NOMO-1 treated with dmso at 0.1 percent for 144 hours (cell line): Measurements from ENCODE around the gene P4HB.

ENCODE experiments used
- DNase-seq: peaks from one replicate; lab custom pipeline; 2025; ENCODE audit not compliant: unreplicated experiment; lab: John Stamatoyannopoulos, UW

Gene P4HB

DNA sequence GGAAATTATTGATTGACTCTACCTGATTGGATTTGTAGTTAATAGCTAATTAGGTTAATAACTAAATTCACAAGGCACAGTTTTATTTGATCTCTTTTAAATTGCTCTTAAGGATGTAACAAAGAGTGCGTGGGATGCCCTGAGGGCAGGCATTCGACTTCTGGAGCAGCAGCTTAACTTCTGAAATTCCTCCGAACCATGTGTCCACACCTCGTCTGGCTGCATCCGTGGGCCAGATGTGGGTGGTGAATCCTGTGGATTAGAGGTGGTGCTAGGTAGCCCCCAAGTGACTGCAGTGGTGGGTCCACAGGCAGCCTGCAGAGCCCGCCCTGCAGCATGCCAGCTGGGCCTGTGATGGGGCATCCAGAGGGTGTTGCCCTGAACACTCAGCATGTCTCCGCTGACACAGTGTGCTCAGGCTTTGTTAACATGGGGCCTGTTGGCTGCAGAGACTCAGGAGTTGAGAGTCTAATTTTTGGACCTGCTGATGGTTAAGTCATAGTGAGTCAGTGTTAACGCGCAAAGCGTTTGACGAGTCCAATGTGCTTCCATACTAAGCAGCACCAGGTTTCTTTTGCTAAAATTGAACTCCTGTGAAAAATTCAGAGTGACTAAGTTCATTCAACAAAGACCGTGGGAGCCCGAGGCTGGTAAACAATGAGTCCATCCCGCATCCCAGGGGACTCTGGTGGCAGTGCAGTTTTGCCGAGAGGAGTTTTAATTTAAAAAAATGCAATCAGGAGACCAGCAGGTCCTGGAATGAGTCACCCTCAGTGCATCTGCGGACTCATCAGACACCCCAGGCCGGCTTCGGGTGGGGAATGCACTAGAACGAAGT is 37.9 kb upstream of the P4HB start:
- DNase-seq = no peak

DNA sequence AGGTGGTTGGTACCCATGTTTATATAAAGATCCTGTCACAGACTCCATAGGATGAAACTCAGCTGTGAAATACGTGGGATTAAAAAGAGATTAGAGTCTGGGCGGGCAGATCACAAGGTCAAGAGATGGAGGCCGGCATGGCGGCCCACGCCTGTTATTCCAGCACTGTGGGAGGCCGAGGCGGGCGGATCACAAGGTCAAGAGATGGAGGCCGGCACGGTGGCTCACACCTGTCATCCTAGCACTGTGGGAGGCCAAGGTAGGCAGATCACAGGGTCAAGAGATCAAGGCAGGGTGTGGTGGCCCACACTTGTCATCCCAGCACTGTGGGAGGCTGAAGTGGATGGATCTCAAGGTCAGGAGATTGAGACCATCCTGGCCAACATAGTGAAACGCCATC is 35.1 kb upstream of the P4HB start:
- DNase-seq = no peak

DNA sequence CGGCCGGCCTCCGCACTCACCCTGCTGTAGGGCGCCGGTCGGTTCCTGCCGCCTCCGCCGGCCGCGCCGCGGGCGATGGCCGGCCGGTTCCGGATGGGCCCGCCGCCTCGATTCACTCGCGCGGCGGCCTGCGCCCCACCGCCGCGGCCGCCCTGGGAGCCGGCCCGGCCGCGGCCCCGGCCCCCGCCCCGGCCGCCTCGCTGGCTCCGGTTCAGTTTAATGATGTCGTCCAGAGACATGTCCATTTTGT is 30.9 kb upstream of the P4HB start:
- DNase-seq = no peak

DNA sequence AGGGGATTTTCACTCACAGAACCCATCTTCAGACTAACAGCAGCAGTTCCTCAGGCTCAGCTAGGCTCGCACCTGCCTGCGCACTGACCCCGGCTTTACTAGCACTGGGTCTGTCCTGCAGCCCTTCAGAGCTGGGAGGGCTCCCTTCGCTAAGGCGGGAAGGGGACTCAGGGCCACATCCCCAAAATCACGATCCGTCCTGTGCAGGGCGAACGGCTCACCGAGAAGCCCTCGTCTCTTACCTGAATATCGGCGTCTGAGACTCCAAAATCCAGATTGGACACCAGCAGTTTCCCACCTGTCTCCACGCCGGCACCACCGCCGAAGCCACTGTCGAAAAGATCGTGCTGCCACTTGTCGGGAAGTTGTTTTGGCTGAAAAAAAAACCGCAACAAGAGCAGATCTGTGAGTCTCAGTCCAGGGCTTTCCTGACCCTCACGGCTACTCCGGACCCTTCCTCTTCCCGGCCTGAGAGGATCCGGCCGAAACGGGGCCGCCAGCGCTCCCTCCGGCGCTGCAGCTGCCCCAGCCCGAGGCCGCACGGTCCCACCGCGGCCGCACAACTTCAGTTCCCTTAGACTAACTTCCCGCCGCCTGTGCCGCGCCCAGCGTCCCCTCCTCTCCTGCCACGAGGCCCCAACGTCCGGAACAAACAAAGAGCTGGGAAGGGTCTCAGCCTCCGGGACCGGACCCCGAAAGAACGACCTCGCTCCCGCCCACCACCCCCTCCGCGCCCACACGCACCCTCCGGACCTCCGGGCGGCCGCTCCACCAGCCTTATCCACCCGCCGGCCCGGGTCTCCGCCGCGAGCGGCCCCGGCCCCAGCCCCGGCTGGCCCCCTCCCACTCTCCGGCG is 30.3 kb upstream of the P4HB start:
- no peak for DNase-seq

DNA sequence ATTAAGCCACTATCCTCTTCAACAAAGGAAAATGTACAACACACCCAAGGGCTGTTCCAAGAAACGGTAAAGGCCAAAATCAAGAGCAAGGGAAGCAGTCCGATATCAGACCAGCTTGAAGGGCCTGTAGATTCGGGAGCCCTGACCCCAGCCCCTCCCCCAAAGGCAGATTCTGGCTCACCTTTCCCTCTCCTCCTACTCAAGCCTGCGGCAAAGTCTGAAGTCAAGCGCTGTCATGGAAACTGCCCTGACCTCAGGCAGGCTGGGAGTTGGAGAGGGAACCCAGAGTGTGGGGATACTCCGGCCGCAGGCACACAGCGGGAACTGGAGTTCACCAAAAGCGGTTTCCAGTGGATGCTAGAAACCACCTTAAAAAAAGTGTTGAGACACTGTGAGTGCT is 29.3 kb upstream of the P4HB start:
- no peak for DNase-seq

DNA sequence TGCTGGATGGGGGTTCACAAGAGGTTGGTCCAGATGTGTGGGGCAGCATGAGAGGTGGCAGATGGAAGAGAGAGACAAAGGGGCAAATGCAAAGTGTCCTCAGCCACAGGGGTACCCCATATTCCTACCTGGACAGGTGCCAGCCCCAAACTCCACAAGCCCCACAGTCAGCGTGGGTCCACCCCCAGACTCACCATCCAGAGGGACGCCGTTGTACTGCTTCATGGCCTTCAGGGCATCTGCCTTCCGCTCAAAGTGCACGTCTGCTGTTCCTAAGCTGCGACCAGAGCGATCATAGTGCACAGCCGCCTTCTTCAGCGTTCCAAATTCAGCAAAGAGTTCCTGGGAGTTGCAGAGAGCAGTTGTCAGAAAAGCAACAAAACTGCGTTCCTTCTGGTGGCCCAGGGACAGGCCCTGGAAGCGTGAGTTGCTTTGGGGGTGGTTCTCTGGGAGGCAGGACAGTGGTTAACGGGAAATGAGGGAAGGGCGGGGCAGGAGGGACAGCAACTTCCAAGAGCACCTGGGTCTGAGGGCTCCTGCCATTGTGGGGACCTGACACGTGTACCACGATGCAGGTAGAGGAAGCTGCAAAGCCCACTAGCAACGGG is 28.8 kb upstream of the P4HB start:
- no peak for DNase-seq

DNA sequence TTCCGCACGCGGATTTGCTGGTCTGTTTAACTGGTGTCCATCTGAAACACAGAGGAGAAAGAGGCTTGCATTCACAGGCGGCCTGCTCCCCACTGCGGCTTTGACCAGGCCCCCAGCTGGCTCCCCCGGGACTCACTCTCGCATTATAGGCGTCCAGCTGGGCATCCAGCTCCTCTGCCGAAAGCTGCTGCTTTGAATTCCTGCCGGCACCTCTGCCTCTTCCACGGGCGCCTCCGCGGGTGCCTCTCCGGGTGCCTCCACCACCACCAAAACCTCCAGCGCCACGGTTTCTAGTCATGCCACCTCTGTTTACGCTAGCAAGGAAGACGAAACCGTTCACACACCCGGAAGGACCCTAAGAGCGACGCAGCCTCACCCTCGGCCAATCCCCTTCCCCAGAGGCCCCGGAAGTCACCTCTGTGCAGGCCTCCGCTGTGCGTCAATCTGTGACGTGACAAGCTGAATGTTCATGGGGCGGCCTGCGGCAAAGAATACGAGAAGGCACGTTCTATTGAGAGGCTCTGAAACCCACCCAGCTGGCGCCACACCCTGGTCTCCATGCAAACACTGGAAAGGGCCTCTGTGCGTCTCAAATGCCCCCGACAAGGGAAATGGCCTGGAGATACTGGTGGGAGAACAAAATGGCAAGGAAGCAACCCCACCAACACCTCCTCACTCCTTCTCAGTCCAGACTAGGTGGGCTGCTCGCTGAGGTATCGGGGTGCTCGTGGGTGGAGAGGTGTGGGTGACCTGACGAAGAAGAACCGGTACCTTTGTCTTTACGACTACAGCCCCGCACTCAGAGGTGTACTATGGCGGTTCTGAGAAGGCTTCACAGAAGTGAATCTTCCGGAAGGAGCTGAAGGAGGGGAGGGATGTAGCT is 28.0 kb upstream of the P4HB start:
- DNase-seq = no peak

DNA sequence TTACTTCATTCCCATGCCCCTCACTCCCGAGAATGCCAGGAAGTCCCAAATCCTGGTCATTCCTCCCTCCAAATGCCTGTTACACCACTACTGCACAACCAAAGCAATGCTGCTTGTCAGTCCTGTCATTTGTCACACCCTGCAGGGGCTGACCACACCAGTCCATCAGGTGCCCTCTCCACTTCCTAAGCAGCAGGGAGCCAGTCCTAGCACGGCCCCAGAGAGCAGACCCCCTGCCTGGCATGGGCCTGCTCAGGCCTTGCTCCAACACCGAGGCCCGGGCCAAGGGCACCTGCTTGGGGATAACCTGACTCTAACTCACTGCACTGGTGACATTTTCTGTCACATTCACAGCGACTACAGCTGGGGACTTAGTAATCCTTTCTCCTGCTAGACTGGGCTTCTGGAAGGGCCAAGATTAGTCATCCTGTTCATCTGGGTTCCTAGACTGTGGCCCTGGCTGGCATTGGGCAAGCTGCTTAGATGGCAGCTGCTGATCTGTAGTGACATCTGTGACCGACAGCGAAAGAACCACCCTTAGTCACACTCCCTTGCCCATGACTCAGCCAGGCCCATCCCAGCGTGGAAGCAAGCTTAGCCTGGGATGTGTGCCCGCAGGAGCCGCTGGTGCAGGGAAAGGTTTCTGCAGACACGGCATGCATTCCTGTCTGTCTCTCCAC is 25.7 kb upstream of the P4HB start:
- DNase-seq = no peak

DNA sequence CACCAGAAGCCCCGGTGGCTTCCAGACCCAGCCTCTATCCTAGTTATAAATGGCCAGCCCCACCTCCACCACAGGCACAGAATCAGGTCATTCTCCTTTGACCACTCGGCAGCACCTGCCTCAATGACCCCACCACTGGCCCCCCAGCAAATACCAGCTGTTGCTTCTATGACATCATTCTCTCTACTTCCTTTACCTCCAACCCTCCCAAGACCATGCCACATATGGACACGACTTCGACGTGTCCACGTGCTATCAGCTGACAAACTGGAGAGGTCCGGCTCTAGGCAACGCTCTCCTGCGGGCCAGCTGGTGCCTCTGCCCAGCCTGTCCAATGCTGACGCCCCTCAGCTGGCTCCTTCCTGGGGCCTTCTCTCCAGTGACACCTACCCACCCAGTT is 25.1 kb upstream of the P4HB start:
- no peak for DNase-seq

DNA sequence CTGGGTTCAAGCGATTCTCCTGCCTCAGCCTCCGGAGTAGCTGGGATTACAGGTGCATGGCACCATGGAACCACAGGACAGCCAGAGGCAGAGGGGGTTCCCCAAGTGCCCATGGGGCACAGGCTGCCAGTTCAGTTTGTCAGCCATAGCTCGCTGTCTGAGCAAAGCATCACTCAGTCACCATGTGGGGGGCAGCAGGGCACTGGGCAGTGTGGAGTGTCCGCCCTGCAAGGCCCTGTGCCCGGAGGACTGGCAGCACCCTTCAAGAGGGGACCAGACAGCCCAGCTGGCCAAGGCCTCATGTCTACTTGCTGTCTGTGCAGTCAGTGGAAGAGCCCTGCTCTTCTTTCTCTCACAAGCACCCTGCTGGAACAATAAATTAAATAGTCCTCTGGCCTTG is 24.6 kb upstream of the P4HB start:
- no peak for DNase-seq

DNA sequence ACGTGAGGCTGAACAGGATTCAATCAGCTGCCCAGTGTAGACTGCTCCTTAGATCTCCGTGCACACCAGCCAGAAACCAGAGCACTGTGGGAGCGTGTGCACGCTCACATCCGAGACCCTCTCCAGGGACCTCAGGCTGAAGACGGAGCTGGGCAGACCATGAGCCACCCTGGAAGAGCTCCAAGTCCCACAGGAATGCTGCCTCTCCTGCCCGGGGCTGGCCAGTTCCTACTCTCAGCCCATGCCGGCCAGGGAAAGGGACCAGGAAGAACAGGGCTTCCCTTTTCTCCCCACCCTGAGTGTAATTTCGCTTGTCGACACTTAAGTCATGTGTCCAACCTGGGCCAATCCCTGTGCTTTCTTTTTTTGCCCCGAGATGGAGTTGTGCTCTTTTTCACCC is 24.2 kb upstream of the P4HB start:
- no peak for DNase-seq

DNA sequence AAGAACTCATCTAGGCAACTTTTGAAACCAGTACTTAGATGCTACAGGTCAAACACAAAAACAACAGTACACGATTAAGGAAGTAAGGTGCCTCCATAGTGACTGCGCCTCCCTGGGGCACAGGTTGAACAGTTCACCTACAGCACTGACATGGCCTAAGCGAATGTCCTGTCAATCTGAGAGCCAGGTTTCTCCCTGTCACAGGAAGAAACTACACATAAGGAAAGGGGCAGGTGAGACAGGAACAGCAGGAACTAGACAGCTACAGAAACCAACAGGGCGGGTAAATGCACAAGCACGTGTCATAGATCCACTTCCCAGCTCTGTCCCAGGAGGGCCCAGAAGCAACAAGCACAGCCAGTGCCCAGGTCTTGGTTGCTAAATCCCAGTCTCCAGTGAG is 18.8 kb upstream of the P4HB start:
- no peak for DNase-seq

DNA sequence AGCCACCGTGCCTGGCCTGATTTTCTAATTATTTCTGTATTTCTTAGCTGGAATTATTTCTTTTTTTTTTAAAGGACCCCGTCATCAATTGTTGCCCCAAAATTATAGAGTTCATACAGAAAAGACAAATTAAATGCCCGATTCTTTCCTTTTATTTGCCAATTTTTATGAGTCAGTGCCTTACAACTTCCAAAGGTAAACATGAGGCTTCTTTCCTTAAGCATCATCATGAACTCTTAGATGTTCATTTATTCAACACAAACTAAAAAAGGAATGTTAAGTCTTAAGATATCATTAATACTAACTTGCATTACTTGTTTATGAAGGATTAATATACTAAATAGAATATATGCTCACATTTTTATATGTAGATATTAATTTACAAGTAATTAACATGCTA is 18.0 kb upstream of the P4HB start:
- no peak for DNase-seq

DNA sequence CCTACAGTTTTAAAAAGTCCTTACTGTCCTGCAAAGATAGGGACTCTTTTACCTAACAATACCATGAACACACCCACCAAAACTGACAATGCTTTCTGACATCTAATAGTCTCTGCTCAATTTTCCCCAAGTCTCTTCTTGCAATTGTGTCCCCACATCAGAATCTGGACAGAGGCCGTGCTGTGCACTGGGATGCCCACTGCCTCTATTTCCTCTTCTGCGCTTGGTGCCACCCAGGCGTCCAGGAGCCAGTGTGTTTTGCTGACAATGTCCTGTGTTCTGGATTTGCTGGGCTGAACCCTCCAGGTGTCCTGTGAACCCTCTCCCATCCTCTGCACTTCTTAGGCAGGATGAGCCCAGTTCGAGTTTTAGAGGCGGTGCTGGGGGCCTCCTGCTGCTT is 17.2 kb upstream of the P4HB start:
- DNase-seq = no peak

DNA sequence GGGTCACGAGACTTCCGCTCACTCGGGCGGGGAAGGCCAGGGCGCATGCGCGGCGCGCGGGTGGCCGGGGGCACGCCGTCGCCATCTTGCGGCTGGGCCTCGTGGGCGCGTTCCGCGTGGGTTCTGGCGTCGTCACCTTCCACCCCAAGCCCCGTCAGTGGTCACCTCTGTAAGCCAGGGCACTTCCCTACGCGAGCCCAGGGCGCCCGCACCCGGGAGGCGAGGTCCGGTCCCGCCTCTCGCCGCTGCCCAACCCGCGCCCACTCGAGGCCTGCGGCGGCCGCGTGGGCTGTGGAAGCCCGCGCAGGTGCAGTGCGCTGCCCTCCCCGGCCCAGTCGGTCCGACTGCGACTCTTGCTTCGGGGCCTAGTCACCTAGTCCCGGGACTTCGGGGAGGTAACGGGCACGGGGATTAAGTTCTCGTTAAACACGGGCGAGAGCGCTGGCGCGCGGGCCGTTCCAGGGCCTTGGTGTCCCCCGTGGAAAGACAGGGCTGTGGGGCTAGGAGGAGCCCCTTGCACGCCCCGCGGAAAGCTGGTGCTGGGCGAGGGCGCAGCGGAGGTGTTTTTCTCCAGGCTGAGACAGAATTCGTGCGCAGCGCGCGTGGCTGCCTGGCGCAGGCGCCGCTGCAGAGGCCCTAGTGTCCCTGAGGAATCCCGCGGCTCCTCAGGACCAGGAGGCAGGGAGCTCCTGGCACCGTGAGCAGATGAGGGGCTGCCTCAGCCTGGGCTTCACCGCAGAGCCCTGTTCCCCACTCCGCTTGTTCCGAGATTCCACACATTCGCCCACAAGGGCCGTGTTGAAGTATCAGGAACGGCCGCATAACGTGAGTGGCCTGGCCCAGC is 11.3 kb upstream of the P4HB start:
- DNase-seq = peak; percentile 78

DNA sequence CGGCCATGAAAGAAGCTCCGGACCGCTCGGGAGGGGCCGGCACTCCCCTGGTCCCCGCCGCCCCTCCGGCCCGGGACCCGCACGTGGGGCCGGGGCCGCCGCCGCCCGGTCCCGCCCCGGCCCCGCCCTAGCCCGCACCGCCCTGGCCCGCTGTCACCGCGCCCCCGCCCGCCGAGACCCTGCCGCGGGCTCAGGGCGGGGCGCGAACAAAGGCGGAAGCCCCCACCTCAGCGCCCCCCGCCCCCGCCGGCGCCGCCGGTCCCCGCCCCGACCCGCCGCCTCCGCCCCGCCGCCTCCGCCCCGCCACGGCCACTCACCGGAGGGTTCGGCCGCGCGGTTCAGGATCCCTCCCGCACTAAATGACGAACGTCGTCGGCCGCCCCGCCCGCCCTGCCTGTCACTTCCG is 10.6 kb upstream of the P4HB start, which contains the start of gene ARHGDIA:
ARHGDIA (minus strand) TSS at position 357 of the 406 bp plus-strand sequence. CDS start 1,407 bp downstream, outside the sequence.
- DNase-seq = no peak

DNA sequence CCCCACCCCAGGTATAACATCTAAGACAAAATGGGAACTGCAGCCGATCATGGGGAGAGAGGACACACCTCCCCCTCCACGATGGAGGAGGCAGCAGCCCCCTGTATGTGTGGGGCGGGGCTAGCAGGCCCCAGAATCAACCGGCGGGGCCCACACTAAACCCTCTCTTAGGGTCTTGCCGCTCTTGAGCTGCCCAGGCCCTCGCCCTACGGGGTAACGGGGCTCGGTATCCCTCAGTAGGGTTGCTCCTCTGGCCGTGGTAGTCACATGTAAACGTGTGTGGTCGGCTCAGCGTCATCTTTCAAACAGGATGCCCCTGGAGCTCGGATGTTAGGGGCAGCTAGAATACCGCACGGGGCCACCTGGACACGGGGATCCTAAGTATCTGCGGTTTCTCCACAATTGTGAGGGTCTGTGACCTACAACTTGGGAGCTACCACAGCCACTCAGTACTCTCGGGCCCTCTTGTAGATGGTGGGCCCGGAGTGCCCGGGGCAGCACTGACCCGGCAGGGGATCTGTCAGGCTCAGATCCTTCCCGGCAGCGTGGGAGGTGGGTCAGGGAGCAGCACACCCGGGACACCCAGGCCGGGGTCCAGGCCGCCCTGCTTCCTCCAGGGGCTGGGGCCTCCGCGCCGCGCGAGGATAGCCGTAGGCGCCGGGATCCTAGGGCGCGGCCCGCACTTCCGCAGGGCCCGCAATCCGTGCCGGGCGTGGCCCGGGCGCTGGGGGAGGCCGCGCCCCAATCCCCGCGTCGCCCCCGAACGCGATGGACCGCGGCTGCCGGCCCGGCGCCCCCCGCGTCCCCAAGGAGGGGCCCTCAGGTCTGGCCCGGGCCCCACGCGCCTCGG is 10.0 kb upstream of the P4HB start:
- DNase-seq = no peak

DNA sequence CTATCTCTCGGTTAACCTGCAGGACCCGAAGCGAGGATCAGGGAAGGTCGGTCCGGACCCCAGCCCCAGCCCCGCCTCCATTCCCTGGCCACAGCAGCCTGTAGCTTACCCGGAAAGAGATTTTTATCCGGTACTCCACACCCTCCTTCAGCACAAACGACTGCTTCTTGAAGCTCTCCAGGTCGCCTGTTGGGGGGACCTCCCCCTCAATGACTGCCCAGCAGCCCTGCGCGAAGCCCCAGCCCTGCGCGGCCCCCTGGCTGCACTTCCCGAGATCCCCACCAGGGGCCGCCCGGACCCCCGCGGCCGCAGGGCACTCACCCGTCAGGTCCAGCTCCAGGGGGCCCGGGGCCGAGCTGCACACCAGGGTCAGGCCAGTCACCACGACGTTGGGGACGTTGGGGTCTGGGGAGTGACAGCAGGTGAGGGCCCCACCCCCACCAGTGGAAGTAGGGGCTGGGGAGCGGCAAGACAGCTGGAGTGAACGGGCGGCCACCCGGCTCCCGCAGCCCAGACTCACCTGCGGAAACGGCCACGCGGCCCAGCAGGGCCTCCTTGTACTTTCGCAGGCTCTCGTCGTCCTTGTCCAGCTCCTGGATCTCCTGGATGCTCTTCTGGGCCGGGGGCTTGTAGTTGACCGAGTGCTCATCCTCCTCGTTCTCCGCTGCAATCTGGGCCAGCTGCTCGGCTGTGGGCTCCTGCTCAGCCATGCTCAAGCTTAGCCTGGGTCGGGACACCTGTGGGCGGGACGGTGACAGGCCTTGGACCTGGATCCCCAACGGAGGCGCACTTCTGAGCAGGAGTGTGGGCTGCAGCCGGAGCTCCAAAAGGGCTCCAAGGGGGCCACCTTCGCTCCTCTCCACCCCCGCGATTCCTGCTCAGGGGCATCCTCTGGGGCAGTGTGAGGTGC is 9.1 kb upstream of the P4HB start:
- no peak for DNase-seq
